ENCODE measurements around the gene PRELP.

The PRELP gene

GRCh38 chr1:203538726-203539125 lies 63.1 kb downstream of the PRELP start:
- no peak for TF ChIP-seq CTCF (IDR thresholded peaks at IDR 0.05)

GRCh38 chr1:203539831-203540546 lies 64.4 kb downstream of the PRELP start:
- no peak for TF ChIP-seq CTCF (IDR thresholded peaks at IDR 0.05)
